GM19463 (cell line): ENCODE measurements around the gene ACP7.
"Not testable (repeated sequence)": the region's sequence is repeated elsewhere in the genome, so short reads cannot be mapped to it uniquely, and the experiment has no call there.

Experiments used
- ATAC-seq: cut with Tn5 transposase; IDR thresholded peaks from one replicate; pipeline ENCODE4 v1.9.1; 2021; ENCODE audit warnings: mild to moderate bottlenecking, moderate library complexity; ENCODE audit not compliant: unreplicated experiment

The ACP7 gene

GRCh38 chr19:39129116-39129515 lies 44.9 kb downstream of the ACP7 start:
- no peak for ATAC-seq

DNA sequence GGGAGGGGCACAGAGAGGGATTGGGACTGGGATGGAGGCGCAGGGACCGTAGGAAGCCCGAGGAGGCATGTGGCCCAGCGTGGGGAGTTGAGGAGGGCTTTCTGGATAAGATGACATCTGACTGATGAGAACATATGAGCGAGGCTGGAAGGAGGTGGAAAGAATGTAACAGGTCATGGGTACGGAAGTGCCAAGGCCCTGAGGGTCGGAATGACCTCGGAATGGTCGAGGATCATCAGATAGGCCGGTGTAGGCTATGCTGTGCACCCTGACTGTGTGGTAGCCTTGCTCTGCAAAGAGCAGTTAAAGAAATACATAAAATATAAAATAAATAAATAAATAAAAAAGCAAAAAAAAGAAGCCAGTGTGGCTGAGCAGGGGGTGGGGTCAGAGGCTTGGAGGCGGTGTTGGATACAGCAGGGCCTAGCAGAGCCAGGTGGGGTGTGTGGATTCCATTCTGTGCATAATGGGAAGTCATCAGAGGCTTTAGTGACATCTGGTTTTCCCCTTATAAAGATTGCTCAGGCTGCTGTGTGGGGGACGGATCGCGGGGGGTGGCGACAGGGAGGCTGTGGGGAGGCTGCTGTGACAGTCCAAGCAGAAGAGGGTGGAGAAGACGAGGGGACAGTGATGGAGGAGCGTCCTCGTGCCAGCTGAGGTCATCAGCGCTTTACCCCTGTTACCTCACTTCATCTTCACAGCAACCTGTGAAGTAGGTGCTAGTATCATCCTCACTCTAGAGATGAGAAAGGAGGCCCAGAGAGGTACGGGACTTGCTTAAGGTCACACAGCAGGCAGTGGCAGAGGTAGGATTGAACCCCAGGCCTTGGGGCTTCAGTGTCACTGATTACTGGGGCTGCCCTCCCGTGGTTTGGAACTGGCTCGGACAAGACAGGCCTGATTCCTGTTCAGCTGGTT lies 46.4 kb downstream of the ACP7 start:
- ATAC-seq = no peak

DNA sequence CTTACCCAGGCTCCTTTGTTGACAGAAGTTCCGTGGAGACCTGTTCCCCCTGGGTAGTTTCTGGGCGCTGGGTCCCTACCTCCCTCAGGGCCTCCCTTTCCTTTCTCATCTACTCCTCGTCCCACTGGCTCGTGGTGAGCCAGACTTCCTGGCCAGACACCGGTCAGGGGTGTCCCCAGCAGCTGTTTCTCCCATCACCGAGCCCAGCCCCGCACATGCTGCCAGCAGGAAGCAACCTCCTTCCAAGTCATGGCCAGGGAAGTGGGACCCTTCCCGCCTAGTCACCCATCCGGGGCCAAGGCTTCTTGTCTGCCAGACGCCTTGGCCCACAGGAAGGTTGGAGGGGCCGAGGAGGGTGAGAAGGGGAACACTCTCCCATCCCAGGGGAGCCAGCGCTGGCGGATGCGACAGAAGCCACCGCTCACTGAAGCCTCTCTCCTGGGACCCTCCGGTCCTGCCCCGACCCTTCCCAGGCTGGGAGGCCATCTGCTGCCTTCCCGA lies 47.1 kb downstream of the ACP7 start:
- no peak for ATAC-seq

DNA sequence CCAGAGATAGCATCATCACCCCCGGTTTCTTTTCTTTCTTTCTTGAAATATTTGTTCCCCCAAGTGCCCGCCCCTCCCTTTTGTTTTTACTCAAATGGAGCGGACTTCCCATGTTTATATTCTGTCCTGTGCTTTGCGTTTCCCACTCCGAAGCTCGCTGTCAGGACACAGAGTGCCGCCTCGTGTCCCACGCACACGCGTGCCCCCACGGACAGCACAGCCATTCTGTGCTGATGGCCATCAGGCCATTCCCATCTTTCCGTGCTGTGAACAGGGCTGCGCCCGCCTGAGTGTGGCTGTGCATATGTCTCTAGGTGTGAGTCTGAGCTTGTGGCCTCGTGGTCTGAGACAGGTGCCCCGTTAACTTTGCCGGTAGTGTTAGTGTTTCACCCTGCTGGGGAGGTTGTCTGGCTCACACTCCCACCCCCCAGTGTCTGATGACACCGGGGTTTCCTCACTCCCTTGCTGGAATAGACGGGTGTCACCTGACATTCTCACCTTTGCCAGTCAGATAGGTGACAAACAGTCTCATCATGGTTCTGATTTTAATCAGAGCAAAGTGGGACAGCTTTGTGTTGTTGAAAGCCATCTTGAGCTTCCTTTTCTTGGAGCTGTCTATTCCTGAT lies 48.3 kb downstream of the ACP7 start:
- ATAC-seq = no peak

DNA sequence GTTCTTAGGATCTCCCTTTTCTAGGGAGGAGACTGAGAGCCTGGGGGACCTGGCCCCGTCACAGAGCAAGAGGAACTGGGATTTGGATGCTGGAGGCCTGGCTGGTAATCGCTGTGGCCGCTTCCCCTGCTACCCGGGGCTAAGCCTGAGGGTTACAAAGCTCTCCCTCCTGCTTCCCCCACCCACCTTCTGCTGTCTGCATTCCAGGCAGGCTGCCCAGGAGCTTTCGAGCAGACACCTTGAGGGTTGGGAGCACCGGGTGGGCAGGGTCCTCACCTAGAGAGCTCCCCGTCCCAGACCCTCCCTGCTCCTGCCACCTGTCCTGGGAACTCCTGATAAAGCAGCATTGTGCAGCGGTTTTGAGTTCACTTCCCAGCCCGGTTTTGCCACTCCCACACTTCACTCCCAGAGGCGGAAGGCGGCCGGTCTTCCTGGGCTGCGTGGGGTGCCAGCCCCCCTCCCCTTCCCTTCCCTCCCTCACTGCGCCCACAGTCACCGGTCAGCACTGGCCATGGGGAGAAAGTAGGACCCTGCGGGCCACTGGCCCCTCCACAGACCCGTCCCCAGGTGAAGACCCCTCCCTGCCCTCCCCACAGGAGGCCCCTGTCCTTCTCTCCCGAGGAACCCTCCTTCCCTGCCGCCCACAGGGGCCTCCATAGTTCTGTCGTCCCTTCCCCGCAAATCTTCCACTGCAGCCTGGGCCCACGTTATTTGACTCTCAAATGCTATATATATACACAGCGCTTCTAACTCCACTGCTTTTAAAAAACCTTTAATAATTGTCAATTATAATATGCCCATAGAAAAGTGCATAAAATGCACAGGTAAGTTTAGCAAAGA lies 49.5 kb downstream of the ACP7 start:
- ATAC-seq = no peak

GRCh38 chr19:39135701-39136100 lies 51.5 kb downstream of the ACP7 start:
- ATAC-seq = no peak

- ATAC-seq = no peak
Observed at GRCh38 chr19:39136225-39136940, 52.2 kb downstream of the ACP7 start.

DNA sequence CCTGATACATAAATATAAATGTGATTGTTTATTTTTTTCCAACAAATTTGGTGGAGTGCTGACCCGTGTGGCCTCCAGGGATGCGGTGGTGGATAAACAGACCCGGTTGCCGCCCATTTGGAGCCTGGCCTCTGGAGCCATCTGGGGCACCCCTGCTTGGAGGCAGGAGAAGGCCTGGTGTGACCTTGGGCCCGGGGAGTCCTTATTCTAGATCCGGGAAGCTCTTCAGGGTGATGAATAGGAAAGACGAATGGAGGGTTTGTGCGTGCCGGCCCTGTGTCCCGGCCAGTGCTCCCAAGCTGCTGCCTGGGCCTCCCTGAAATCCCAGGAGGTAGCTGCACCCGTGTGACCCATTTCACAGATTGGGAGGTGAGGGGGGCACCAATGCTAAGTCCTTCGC lies 53.0 kb downstream of the ACP7 start:
- no peak for ATAC-seq

- no peak for ATAC-seq
Observed at GRCh38 chr19:39138221-39139211, 54.3 kb downstream of the ACP7 start.

- ATAC-seq = no peak
Observed at GRCh38 chr19:39139305-39139874, 55.2 kb downstream of the ACP7 start.

DNA sequence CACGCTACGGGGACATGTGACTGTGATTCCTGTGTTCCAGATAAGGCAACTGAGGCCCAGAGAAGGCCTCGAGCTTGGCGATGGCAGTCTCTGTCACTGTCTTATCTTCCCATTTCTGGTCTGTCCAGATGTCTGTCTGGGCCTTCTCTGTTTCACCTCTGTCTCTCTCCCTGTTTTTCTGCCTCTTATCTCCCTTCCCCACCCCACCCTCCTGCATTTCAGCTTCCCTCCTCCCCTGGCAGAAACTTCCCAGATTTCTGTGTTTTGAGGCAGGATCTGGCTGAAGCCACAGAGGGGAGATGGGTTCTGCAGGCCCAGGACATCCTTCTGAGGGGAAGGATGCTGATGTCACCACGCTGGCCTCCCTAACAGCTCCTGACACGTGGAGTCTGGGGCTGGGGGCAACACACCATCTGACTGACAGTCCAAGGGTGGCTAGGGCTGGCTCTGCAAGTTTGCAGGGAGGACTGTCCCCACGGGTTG lies 55.8 kb downstream of the ACP7 start:
- no peak for ATAC-seq

DNA sequence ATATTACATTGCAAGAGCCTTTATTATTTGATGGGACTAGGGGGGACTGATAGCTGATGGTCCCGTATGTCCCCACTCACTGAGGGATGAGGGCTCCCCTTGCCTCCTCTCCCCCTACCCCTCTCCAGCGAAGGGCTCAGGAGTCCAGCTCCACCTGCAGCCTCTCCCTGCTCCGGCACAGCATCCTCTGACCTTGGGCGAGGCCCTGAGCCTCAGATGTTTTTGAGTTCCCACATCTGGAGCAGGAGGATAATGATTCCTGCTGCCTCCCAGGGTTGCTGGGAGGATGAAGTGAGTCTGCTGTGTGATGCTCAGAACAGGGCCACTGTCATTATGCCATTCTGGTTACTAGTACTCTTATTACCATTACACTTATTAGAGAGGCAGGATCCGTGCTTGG lies 56.4 kb downstream of the ACP7 start:
- no peak for ATAC-seq

DNA sequence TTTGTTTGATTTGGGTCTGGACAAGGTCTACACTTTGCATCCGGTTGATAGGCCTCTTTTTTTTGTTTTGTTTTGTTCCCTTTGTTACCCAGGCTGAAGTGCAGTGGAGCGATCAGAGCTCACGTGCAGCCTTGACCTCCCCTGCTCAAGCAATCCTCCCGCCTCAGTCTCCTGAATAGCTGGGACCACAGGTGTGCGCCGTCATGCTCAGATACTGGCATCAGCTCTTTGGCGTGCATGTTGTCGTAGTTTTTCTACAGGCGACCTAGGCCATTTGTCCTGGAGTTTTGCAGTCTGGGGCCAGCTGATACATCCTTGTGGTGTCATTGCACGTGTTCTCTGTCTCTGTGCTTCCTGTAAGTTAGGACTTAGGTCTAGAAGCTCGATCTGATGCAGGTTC lies 57.8 kb downstream of the ACP7 start:
- no peak for ATAC-seq

DNA sequence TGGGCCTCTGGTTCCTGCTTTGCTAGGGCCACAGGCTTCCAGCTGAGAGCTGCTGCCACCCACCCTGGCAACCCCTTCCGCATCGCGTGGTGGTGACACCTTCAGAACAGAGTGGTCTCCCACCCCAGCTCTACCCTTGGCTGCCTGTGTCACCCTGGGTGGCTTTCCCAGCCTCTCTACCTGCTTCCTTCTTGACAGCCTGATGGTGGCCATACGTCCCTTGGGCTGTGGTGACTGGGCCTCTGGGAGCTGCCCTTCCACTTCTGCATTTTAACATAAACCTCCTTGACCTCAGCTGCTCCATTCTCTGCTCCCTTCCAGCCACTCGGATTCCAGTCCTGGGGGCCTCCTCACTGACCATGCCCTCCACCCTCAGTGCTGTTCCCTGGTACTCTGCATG lies 58.5 kb downstream of the ACP7 start:
- no peak for ATAC-seq

DNA sequence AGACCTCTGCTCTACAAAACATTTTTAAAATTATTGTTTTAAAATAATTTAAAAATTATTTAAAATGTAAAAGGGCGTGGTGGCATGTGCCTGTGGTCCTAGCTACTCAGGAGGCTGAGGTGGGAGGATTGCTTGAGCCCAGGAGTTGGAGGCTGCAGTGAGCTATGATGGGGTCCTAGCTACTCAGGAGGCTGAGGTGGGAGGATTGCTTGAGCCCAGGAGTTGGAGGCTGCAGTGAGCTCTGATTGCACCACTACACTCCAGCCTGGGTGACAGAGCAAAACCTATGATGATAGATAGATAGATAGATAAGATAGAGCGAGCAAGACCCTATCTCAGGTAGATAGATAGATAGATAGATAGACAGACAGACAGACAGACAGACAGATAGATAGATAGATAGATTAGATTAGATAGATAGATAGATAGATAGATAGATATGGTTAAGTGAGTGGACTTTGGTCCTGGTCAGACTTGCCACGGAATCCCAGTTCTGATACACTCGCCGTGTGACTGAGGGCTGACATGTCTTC lies 59.7 kb downstream of the ACP7 start:
- ATAC-seq = not testable (repeated sequence)

DNA sequence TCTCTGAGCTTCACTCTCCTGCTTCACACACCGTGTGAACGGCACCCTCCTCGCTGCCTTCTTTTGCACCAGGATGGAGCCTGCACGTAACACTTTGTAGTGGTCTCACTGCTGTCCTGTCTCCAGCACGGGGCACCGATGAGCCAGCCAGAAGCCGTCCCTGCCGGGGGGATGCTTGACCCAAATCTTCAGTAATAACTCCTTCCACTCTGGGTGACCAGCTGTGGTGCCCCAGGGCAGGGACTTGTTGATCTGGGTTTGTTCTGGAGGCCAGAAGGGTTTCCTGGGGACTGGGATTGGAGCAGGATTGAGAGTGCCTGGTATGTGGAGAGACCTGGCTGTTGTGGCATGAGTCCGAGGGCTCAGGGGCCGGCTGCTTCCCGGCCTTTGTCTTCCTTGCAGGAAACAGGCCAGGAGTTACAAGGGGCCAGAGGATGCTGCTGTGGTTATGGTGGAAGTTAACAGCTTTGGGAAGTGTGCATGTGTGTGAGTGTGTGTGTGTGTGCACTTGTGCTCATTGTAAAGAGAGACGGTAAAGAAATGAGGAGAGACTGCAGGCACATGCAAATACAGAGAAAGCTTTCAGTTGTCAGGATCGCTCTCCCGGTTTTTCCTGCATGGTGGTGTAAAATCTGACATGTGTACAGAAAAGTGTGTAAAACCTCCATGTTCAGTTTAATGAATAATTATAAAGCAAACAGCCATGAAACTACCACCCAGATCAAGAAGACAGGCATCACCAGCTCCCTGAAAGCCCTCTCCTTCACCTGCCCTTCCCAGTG lies 60.3 kb downstream of the ACP7 start:
- ATAC-seq = no peak

DNA sequence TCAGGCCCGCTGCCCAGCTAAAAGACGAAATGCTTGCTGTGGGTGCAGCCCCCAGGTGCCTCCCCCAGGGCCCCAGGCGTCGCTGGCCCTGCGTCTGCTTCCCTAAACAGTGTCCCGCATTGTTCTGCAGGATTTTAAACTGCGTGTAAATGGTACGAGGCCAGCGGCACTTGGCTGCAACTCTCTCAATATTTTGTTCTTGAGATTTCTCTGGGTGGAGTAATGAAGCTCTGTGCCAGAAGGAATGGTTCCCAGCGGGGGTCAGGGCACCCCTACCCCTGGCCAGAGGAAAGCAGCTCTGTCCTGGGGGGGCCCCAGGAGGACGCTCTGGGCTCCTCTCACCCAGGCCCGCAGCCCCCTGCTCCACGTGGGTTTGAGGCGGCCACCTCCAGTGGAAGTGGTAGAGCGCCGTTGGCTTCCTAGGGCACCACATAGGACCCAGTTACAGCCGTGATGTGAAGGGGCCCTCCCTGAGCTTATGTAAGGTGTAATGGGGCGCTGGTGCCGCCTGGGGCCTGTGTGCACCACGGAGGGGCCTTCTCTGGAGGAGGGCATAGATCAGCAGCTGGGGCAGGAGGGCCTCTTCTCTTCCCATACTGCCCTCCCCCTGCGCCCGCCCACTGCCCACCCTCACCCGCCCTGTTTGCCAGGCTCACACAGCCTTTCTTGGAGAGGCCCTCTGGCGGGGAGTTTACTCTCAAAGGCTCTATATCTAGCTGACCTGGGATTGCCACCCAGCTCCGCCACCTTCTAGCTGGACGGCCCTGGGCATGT lies 61.2 kb downstream of the ACP7 start:
- no peak for ATAC-seq
